Kasumi-1 (cell line): ENCODE measurements around the gene DHX58.
A peak's percentile ranks its signal among the peaks of the same experiment; 100 is the strongest.

Experiments used
- DNase-seq, 2 experiments: peaks; one replicate each; lab custom pipeline; 2025; lab: John Stamatoyannopoulos, UW

DHX58 gene

GRCh38 chr17:42129109-42129837 is 16.8 kb upstream of the DHX58 start:
- no peak for DNase-seq

GRCh38 chr17:42127414-42127813 is 14.9 kb upstream of the DHX58 start:
- no peak for DNase-seq

- no peak for DNase-seq
Measured at GRCh38 chr17:42126836-42127235, 14.3 kb upstream of the DHX58 start.

- no peak for DNase-seq
Measured at GRCh38 chr17:42125565-42125964, 13.1 kb upstream of the DHX58 start.

GRCh38 chr17:42124256-42124655 is 11.7 kb upstream of the DHX58 start:
- DNase-seq = no peak

- no peak for DNase-seq
Measured at GRCh38 chr17:42122371-42123303, 10.1 kb upstream of the DHX58 start, which contains the start of gene HSPB9. HSPB9 (plus strand) TSS chr17:42122804; CDS start chr17:42122851, 47 bp downstream.

DNA sequence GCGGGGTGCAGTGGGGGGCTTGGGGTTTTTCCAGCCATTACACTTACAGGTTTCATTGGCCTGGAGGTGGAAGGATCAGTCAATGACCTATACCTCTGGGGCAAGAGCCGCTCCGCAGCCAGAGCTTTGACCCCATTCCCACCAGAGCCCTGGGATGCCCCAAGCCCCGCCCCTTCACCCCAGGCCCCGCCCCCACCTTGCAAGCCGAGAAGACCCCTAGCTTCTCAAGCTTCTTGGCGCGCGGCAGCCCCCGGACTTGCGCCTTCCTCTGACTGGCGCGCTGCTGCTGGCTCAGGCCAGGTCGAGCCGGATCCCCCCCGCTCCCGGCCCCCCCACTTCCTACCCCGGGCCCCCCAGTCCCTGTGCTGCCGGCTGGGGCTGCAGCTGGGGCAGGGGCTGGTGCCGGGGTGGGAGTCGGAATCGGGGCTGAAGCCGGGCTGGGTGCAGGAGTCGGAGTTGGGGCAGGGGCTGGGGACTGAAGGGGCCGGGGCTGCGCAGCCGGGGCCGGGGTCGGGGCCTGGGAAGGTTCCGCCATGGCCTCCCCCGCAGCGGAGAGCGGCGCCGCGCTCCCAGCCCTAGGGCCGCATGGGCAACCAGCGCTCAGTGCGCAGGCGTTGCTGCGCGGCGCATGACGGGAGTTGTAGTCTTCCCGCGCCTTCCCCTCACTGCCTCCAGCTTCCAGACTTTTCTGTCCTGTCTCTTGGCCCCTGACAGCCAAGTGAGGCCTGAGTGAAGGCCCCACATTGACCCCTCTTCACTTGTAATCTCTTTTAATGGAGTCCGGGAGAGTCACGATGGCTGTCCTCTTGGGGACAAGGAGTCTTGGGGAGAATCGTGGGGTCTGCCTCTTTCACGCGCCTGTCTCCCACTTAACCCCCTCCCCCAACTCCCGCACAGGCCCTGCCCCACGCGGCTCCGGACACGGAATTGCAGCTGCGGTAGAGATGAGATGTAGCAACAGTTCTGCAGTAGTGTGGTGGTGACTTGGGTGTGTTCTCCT is 8.6 kb upstream of the DHX58 start, which contains the start of gene KAT2A:
TSS of gene KAT2A (minus strand) at position 598 of the 1,000 bp plus-strand sequence. CDS start at position 535, 63 bp downstream.
- peak; percentile 65 to 77 for DNase-seq

DNA sequence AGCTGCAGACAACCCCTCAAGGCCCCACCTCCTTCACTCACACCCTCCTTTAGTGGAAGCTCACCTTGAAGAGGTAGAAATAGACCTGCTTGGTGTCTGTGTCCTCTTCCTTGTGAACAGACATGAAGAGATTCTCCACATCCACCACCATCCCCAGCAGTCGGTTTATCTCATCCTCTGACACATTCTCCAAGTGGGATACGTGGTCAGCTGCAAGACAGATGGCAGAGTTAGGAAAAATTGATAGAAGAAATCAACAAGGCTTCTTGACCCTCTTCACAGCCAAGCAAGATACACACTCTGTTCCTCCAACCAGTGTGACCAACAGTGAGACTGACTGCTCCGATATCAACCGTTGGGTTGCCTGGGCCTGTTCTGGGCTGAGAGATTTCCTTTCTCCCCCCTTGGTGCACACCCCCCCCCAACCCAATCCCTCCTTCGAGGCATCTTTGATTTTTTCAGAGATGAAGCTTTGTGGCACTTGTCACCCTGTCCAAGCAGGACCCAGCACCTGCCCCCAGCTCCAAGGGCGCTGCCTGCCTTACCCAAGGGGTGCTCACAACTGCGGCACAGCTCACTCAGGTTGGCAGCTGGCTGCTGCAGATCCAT is 7.8 kb upstream of the DHX58 start:
- DNase-seq = no peak

GRCh38 chr17:42119301-42119700 is 6.8 kb upstream of the DHX58 start:
- DNase-seq = no peak

DNA sequence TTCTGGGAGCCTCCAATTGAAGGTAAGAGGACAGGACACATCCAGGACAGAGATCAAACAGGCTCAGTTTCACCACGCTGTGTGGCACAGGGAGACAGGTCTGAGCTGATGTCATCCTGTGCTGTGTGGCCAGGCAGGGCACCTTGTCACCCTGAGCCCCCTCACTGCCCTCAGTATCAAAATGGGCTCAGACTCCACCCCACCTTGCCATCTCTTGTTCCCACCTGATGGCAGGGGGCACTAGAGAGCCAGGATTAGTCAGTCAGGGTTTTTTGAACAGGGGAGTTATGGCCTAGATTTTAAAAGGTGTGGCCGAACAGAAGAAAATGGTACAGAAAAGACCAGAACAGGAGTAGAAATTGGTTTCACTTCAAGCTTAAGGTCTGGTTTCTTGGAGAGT is 6.0 kb upstream of the DHX58 start:
- peak; percentile 35 to 39 for DNase-seq

GRCh38 chr17:42118126-42118510 is 5.6 kb upstream of the DHX58 start:
- no peak for DNase-seq

- no peak for DNase-seq
Measured at GRCh38 chr17:42117397-42118125, 5.0 kb upstream of the DHX58 start.

DNA sequence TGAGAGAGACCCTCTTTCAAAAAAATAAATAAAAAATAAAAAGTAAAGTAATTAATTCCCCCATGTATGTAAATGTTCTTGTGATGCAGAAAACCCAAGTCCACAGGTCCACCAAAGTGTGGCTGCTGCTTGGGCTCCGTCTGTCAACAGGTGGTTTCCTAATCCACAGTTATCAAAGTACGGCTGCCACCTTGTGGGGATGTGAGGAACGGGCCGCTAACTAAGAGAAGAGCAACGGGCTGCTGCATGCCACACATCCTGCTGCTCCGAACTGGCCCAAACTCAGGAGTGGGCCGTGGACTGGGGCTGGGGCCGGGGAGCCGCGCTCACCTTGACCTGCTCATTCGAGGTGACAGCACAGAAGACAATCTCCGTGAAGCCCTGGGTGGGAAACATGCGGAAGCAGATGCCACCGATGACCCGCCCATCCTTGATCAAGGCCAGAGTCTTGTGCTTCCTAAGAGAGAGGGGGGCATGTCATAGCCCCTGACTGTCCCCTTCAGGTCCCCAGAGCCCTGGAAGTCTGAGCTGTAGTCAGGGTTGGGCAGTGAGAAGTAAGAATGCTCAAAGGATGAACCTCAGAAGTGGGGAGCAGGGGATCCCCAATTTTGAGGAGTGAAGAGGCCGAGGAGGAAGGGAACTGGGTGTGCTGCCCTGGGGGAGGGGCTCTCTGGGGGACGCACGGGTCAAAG is 4.3 kb upstream of the DHX58 start:
- DNase-seq = peak; percentile 83 to 94

DNA sequence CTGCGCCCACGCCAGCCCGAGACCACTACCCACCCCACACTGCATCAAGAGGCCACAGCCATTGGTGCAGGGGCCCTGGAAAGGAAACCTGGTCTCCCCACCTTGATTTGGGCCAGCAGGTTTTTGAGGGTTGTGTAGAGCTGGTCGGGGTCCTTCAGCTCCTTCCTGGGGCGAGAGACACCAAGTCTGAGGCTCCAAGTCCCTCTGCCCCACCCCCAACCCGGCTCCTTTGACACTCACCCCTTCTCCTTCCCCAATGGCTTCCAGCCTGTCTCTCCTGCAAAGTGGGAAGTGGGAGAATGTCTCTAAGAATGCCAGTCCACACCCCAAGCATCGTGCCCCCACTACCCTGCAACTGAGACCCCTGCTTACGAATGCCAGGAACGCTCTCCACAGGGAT is 1.6 kb upstream of the DHX58 start:
- no peak for DNase-seq

GRCh38 chr17:42113293-42114069 is 967 bp upstream of the DHX58 start:
- no peak for DNase-seq

- peak in 1 of 2 experiments; percentile 11 for DNase-seq
Measured at GRCh38 chr17:42111871-42112551, 503 bp downstream of the DHX58 start.

GRCh38 chr17:42111265-42111636 is 1.3 kb downstream of the DHX58 start:
- no peak for DNase-seq
